HG03432 (cell line): Measurements from ENCODE around the gene LRP1.

Source experiments
- ATAC-seq: cut with Tn5 transposase; IDR thresholded peaks from one replicate; pipeline ENCODE4 v1.9.1; 2021; ENCODE audit warnings: mild to moderate bottlenecking, moderate library complexity; ENCODE audit not compliant: unreplicated experiment

LRP1 gene

DNA sequence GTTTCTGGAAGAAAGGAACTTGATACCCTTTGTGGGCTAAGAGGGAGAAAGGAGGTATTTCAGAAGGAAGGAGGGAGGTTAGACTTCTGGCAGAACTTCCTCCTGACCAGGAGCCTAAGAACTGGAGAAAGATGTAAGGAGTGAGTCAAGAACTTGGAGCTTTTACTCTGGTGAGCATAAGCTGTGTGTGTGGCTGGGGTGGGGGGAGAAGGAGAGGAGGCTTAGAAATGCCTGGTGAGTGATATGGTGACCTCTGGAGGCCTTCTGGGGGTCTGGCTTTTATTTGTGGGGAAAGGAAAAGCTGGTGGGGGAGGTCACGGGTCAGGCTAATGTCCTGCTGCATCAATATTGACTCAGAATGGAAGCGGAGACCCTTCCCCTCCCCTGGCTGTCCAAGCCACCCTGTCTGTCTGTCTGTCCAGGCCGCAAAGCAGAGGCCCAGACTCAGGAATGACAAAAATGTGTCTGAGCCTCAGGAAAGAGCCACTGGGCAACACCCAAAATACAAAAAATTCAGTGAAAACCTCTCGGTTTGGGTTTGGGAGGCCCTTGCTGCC, 4.8 kb downstream of the LRP1 start:
- no peak for ATAC-seq

DNA sequence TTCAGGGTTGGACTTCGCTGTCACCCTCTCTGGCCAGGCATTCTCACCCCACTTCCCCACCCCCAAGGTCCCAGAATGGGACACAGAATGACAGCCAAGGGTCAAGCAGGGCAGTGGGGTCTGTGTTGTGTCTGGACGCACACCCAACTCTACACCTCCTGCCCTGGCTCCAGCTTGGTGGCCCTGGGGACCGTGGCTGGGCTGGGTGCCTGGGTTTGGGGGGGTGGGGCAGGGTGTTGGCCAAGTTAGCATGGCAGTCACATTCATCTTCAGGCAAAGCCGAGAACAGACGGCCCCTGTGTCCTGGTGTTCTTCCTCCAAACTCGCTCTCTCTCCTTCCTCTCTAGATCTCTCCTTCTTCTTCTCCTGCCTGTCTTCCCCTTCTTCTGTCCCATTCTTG, 5.6 kb downstream of the LRP1 start:
- no peak for ATAC-seq

DNA sequence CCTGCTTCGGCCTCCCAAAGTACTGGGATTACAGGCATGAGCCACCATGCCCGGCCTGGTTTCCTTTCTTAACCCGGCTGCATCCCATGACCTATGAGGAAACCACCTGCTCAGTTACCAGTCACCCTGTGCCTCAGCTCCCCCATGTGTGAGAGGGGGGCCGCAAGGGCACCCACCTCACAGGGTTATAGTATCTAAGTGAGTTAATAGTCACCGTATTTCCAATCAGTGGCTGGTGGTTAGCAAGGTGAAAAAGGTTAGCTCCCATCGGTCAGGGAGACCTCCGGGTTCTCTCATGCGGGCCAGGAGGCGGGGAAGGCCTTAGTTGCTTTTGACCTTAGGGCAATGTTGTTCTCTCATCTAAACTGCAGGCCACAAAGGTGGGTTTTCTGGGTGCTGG, 6.7 kb downstream of the LRP1 start:
- no peak for ATAC-seq

DNA sequence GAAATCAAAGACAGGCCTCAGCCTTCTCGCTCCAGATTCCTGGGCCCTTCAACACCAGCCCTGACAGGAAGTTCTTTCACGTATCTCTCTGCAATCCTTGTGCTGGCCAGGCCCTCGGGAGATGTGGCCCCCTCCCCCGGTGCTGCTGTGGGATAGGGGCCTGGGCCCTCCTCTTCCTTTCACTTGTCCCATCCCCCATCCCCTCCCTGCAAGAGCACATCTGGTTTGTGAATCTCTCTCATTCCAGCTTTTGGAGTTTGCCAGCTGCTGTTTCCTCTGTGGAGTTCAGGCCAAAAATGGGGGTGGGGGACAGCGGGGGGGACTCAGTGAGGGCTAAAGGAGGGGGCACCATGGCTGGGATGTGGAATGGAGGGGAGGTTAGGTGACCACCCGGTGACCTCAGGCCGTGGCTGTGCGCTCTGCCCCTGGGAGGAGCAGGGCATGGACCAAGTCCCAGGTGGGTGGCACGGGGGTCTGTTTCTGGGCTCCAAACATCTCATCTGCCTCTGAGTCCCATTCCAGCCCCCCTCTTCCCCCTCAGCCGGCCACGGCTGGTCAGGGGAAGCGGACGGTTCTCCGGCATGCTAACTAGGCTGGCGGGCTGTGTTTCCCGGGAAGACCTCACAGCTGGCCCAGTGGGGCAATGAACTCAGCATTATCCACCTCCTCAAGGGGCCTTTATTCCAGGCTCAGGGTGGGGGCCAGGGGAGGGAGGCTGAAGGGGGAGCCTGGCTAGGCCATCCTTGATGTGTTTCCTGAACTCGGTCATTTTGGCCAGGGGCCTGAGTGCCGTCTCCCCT, 7.4 kb downstream of the LRP1 start:
- ATAC-seq, result no peak

DNA sequence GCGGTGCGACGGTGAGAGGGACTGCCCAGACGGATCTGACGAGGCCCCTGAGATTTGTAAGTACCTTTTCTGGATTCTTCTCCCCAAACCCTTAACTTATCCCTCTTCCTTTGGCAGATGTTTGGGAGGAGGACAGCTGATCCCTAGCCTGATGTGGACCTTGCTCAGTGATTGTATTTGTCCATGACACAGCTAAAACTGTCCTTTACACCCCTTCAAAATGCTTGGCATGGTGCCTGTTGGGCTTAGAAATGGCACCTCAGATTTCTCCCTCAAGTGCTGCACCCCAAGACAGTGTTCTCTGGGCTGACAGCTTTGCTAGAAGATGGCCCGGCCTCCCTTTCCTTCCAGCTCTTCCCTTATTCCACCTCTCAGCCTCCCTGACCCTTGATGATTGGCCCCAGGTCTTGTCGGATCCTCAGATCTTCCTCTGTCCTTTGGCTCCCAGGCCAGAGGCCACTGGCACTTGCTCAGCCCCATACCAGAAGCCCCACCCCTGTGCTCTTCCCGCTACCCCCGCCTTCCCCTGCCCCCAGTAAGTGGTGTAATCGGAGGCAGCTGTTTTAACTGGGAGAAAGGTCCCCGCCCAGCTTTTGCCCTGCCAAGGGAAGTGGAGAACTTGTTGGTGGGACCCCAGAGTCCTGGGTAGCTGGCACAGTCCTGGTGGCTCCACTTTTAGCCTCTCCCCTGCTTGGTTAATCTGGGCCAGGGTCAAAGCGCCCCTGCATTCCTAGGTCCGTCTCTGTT, 10.4 kb downstream of the LRP1 start:
- ATAC-seq, result no peak

DNA sequence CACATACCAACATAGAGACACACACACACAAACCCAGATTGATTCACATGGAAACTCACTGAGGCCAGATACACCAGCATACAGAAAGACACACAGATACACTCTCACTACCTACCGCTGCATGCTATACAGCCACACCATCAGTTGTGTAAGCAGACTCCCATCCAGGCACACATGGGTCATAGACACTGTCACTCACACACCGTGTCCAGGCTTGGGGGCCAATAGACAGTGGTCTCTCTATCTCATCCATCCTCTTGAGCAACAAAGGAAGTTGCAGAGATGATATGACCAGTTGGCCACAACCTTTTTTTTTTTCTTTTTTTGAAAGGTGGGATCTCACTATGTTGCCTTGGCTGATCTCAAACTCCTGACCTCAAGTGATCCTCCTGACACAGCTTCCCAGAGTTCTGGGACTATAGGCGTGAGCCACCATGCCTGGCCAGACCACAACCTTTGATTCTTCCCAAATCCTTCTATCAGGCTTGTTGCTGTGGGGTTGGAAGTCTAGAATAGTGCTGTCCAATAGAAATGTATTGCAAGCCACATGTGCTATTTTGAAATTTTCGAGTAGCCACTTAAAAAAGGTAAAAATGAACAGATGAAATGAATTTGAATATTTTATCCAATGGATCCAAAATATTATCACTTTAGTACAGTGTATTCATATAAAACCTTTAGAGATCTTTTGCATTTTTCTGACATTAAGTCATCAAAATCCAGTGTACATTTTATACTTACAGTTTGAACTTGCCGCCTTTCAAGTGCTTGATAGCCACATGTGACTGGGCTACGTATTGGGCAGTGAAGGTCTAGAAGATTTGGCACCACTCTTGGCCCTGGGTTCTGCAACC, 11.7 kb downstream of the LRP1 start:
- no peak for ATAC-seq

DNA sequence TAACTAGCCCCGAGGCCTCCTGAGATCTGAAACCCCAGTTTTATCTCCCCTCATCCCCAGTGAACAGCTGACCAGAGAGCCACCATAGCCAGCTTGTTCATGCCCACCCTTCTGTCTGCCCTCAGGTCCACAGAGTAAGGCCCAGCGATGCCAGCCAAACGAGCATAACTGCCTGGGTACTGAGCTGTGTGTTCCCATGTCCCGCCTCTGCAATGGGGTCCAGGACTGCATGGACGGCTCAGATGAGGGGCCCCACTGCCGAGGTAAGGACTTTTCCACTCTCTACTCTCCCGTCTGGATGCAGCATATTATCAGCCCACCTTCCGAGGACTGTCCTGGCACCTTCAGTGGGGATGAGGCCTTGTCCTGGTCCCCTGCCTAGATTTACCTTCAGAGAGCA, 13.0 kb downstream of the LRP1 start:
- no peak for ATAC-seq

DNA sequence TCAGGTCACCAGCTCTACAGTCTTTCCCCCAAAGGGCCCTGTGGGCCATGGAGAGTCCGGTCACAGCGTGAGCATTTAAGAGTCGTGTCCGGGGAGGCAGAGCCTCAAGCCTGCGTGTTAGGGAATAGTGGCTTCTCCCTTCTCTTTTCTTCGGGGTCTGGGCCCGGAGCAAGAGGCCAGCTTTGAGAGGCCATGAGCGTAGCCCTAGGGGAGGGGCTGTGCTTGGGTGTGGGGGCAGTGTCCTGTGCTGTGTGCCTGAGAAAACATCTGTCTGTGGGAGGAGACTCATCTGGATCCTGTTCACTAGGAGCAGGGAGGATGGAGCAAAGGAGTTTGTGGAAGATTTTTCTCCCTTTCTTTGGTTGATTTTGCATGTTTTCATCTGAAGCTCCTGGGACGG, 13.8 kb downstream of the LRP1 start:
- no peak for ATAC-seq

DNA sequence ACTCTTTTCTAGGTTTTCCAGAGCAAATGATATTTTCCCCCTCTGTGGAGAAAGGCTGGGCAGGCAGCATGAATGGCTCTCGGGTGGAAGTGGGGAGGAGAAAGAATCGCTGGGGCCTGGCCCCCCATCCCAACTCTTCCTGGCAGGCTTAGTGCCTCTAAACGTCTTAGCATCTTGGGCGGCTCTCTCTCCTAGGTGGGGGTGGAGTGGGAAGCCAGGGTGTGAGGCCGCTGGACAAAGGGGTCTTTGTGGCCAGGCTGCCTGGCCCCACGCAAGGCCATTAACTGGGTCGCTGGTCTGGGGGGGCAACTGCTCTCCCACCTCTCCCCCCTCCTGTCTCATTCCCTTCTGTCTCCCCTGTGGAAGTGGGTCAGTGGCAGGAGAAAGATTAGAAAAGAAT, 14.4 kb downstream of the LRP1 start:
- ATAC-seq, result no peak

DNA sequence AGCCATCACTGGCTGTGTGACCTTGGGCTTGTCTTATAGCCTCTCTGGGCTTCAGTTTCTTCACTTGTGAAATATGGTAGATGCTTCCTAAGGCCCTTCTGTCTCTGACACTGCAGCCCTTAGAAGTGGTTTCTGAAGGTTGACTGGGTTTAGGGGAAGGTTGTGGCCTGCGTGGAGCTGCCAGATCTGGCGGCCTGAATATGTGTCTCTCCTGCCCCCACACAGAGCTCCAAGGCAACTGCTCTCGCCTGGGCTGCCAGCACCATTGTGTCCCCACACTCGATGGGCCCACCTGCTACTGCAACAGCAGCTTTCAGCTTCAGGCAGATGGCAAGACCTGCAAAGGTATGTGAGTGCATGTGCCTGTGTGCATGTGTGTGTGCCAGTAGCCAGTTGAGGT, 15.2 kb downstream of the LRP1 start:
- no peak for ATAC-seq

DNA sequence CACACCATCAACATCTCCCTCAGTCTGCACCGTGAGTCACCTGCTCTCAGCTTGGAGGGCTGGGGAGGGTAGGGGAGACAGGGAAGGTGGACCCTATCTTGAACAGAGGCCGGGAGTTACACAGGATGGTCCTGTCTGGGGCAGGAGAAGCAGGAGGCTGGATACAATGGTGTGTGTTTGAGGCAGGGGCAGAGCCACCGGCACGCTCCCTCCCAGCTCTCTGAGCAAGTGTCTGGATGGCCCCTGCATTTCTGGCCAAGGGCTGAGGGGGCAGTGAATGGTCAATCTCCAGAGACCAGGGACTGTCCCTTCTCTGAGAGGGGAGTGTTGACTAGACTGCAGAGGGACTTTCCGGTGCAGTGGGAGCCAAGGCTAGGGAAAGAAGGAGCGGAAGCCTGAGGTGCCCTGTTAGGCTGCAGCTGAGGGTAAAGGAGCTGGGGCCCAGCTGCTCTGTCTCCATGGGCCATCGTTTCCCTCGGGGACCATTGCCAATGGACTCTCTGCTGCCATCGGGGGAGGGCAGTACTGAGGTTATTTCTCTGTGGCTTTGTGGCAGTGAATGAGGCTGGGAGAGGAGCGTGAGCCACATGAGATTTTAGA, 17.3 kb downstream of the LRP1 start:
- no peak for ATAC-seq

DNA sequence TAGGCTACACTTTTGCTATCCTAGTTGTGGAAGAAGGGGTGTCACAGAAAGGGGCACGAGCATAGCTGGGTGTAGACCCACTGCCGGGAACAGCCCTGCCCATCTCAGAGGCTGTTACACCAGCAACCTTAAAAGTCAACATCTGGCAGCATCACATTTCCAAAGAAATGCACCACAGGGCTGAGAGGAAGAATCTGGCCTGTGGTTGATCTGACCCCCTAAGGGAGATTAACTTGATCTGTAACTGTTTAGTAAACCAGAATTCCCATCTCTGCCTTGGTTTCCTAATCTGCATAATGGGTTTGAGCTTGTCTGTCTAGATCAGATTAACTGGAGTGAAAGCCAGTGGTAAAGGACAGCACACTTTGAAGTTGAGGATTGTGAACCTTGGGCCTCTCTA, 17.8 kb downstream of the LRP1 start:
- no peak for ATAC-seq

DNA sequence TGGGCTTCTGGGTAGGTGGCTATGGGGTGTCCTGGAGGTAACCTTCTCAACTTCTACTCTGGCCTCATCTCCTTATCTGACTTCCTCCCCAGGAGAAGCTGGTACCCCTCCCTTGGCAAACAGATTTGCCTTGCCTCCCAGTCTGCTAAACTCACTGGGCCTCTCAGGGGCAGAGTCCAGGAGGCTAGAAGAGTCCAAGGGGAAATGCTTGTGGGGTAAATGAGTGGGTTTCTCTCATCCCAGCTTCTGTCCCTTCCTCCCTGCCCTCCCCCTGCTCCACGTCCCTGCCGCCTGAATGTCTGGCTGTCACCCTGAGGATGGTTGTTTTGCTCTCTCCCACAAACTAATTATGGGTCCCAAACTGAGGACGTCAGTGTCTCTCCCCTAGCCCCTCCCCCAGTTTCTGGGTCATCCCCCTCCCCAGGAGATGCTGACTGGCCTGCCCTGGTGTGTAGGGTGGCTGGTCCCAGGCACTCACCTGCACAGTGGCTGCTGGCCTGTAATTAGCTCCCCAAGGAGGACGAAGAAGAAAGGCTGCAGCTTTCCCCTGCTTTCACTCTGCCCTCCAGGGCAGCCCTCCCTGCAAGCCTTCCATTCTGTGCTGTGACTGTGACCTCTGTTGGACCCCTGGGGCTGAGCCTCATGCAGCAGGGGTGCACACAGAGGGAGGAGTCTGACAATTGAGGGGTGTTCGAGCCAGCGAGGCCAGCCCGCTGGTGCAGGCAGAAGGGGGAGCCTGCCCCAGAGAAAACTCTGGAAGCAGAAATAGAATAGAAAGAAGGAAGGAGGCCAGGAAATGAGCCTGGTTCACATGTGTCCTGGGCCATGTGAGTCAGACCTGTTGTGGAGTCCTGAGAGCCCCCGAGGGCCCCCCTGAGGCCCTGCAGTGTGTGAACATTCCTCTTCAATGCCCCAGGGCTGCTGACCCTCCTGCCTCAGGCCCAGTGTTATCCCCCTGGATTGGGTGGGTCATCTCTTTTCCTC, 19.0 kb downstream of the LRP1 start, which contains the start of gene LRP1-AS:
LRP1-AS (minus strand) TSS at position 659 of the 984 bp plus-strand sequence.
- no peak for ATAC-seq

DNA sequence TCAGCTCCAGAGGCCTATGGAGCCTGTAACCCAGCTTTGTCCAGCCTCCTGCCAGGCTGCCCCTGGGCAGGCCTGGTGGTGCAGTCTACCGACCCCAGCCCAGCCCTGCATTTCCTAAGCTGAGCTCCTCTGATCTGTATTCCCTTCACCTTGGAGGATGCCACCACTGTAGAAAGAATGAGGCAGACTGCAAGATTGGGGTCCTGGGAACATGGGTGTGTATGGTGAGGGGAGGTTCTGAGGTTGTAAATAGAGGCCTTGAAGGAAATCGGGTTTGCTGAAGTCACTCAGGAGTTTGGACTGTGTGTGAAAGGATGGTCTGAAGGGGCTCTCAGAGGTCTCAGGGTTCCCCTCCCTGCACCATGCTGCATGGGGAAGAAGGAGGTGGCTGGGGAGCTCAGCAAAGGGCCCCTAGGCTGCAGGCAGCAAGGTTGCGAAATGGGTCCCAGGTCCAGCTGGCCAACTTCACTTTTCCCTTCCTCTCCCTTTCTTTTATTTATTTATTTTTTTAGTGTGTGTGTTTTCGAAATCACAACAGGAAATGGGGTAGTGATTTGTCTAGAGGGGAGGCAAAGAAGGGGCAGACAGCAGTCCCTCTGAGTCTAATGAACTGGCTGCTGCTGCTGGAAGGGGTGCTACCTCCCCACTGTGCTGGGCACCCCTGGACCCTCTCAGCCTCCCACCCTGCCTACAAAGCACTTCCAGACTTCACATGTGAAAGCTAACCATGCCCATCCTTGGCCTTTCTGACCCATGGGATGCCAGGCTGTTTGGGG, 20.4 kb downstream of the LRP1 start:
- no peak for ATAC-seq

DNA sequence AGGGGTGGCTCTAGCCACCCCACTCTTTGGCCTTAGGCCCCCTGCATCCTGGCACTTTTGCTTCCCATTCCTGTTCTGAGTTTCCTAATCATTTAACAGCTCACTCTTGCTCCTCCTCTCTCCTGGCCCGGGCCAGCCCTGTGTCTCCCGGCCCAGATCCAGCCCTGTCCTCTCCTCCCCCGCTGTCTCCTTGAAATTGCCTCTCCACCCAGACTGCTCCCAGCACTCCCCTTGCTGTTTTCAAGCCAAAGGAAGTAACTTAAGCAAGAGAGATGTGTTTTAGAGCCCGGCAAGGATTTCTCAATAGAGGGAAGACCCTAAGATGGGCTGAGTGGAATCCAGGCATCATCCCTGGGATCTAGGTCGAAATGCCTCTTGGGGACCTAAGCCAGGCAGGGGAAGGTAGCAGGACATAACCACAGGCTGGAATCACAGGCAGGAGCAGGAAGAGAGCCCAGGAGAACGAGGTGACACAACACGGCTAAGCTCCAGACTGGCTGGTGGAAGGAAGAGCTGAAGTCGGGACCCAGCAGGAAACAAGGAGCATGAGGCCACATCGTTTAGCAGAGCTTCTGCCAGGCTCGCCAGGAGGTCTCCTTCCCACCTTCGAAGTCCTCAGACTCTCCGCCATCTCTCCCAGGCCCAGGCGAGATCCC, 21.1 kb downstream of the LRP1 start:
- no peak for ATAC-seq

DNA sequence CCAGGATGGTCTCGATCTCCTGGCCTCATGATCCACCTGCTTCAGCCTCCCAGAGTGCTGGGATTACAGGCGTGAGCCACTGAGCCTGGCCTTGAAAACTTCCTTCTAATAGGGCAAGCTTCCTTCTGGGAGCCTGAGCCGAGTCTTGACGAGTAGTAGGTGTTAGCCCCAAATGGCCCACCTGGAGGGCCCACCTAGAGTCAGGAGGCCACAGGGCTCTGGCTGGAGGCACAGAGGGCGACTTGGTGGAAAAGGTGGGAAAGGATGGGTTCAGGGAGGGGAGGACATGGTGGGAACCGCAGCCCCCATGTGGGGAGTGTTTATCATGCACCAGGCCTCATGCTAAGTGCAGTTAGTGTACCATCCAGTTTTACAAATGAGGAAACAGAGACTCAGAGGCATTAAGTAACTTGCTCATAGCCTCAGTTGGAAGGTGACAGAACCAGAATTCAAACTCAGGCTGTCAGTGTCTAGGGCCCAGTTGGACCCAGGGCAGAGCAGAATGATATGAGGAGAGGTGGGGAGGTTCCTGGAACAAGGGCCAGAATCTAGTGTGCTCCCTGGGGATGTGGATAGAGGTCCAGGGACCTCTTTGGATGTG, 22.2 kb downstream of the LRP1 start:
- no peak for ATAC-seq

DNA sequence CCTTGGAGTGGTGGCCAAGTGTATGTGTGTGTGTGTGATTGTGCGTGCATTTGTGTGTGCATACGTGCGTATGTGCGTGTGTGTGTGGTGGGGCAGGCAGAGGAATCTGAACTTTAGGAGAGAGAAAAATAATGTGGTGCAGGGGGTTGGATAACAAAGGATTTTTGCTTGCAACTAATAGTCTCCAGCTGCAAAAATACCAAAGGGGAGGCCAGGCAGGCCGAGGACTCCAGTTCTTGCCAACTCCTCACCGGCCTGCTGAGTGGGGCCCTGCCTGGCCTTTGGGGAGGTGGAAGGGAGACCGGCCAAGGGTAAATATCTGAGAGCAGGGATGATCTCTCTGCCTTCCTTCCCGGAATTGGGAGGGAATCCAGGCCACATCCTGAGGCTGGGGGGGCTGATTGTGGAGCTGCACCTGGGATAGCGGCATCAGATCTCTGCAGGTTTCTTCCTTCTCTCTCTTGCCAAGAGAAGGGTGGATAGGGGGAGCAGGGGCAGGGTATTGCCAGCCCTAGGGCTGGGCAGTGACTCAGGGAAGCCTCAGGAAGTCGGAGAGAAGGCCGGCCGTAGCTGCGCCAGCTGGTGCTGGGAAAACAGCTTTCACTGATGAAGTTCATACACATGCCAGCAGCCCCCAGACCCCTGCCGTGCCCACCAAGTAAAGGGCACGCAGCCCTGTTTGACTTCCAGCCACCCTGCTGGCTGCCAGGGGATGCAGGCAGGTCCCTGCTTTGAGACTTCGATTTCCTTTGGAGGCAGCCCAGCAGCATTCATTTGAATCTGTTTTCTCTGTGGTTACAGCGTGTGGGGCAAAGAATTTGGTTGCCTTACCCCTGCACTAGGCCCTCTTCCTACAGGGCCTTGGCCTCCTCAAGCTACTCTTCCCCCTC, 23.7 kb downstream of the LRP1 start:
- ATAC-seq, result no peak
